Right lobe of liver (tissue), 4 donors: ENCODE results near the gene ALDH1A3.

Source experiments
- CTCF ChIP-seq, 4 donors: fragments of 200-600 bp in 3 of 4; fragments of 450-650 bp in 1 of 4; IDR thresholded peaks; one replicate each; pipeline versions ENCODE4 v1.5.1 to v1.8.0; 2016 to 2022; ENCODE audit warnings: antibody characterized with exemption in 4 of 4, mild to moderate bottlenecking in 2 of 4
- POLR2A ChIP-seq: fragments of 450-650 bp; IDR thresholded peaks from one replicate; pipeline ENCODE4 v1.6.1; 2017; ENCODE audit warnings: antibody characterized with exemption, mild to moderate bottlenecking
- donor health status: DM: no; HTN: no; CAD: no.
- donor health status: DM: no; HTN: no; CAD: no.
- donor health status: DM: no; HTN: yes; CAD: no.

DNA sequence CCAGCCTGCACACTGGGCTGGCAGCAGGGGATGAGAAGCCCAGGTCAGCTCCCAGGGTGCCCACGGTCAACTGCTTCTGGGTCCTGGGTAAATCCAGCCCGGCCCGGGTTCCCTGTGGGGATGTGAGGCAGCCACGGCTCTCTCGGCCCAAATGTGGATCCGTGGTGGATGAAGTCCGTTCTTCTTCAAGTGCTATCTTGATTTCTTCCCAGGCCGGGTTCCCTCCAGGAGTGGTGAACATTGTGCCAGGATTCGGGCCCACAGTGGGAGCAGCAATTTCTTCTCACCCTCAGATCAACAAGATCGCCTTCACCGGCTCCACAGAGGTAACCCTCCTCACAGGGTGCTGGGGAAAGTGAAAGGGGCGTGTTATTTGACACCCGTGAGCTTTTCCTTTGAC, 16.1 kb downstream of the ALDH1A3 start:
- TF ChIP-seq CTCF (IDR thresholded peaks at IDR 0.05) (no peak), POLR2A (no peak)
